Endothelial cell of umbilical vein (primary cell): ENCODE measurements around the gene COG5. TPM values are rescaled to one million over a fixed set of nuclear protein-coding genes. Genes with fewer than 3 reads are reported as not detected.

Experiments
- BruUV-seq: library from RNA; stranded (reverse); fragments of 400-500 nt; replicated peaks from 2 replicates; lab custom pipeline; 2021; lab: Mats Ljungman, UMichigan
- CTCF ChIA-PET: fragments of 300-600, 350-600 bp; sonication (Branson Sonifier 250); formaldehyde crosslinking; loops from one replicate; lab custom pipeline; 2021; ENCODE audit warnings: antibody characterized with exemption, inconsistent platforms; lab: Charles Lee
- POLR2A ChIA-PET: fragments of 300-600, 350-600 bp; sonication (Branson Sonifier 250); formaldehyde crosslinking; loops from one replicate; lab custom pipeline; 2021; ENCODE audit warnings: antibody characterized with exemption, inconsistent platforms; lab: Charles Lee
- DNase-seq: peaks from one replicate; pipeline ENCODE4 v3.0.0-alpha.2; 2011; ENCODE audit warnings: low read depth, low spot score
- FAIRE-seq: peaks from 2 replicates; lab custom pipeline; 2011; peaks lifted over from hg19 to GRCh38; lab: Jason Lieb, UNC
- H2AFZ ChIP-seq: 2 replicates; pipeline ENCODE4 v1.6.0; 2012; ENCODE audit warnings: low read depth, low read length, control low read depth, inconsistent platforms
- H3K27ac ChIP-seq: 2 replicates; pipeline ENCODE4 v1.5.1; 2011; ENCODE audit warnings: low read depth, mild to moderate bottlenecking, control low read depth, low read length, moderate library complexity; ENCODE audit not compliant: insufficient read depth
- H3K27me3 ChIP-seq, 2 experiments: 2 replicates each; pipeline versions ENCODE4 v1.6.0 to v1.6.1; 2011; ENCODE audit warnings: low read length in 2 of 2, mixed read lengths in 1 of 2; ENCODE audit not compliant: control insufficient read depth in 2 of 2, insufficient read depth in 2 of 2
- H3K36me3 ChIP-seq, 2 experiments: 2 replicates in 1 of 2; 3 replicates in 1 of 2; pipeline ENCODE4 v1.5.1; 2011; ENCODE audit warnings: low read length in 2 of 2, mild to moderate bottlenecking in 1 of 2, moderate library complexity in 1 of 2; ENCODE audit not compliant: control insufficient read depth in 2 of 2, insufficient read depth in 2 of 2; ENCODE audit errors: extremely low read depth in 1 of 2
- H3K4me1 ChIP-seq: 3 replicates; pipeline ENCODE4 v1.5.1; 2011; ENCODE audit warnings: mild to moderate bottlenecking, low read length; ENCODE audit not compliant: control insufficient read depth, insufficient read depth; ENCODE audit errors: extremely low read depth
- H3K4me2 ChIP-seq: 2 replicates; pipeline ENCODE4 v1.6.1; 2011; ENCODE audit warnings: low read length, control low read depth, mixed read lengths; ENCODE audit not compliant: insufficient read depth
- H3K4me3 ChIP-seq, 3 experiments: fragments of 200-600 bp in 1 of 3; sonication (generic), shearing (Covaris generic) in 1 of 3; replicated peaks in 1 of 3; 2 replicates each; pipeline ENCODE4 v1.5.1; 2011 to 2016; ENCODE audit warnings: control low read depth in 3 of 3, low read length in 3 of 3, mild to moderate bottlenecking in 2 of 3, inconsistent platforms in 1 of 3, low read depth in 1 of 3, moderate library complexity in 1 of 3; ENCODE audit not compliant: insufficient read depth in 1 of 3
- H3K79me2 ChIP-seq: 2 replicates; pipeline ENCODE4 v1.6.0; 2012; ENCODE audit warnings: low read length, inconsistent platforms; ENCODE audit not compliant: control insufficient read depth, insufficient read depth
- H3K9ac ChIP-seq: replicated peaks from 2 replicates; pipeline ENCODE3; 2011; ENCODE audit warnings: low read length, control low read depth; ENCODE audit not compliant: insufficient read depth; ENCODE audit errors: extremely low read depth
- H3K9me1 ChIP-seq: replicated peaks from 3 replicates; pipeline ENCODE4 v1.6.0; 2011; ENCODE audit warnings: mild to moderate bottlenecking, low read length; ENCODE audit not compliant: control insufficient read depth, insufficient read depth; ENCODE audit errors: extremely low read depth
- H3K9me3 ChIP-seq: replicated peaks from 2 replicates; pipeline ENCODE4 v1.5.1; 2012; ENCODE audit warnings: low read length, inconsistent platforms; ENCODE audit not compliant: control insufficient read depth, insufficient read depth
- H4K20me1 ChIP-seq: replicated peaks from 2 replicates; pipeline ENCODE3; 2011; ENCODE audit warnings: mild to moderate bottlenecking, low read length; ENCODE audit not compliant: control insufficient read depth, insufficient read depth; ENCODE audit errors: extremely low read depth
- EZH2 ChIP-seq: IDR thresholded peaks from 2 replicates; pipeline ENCODE4 v1.6.1; 2012; ENCODE audit warnings: borderline replicate concordance, low read depth, mild to moderate bottlenecking, moderate library complexity, low read length, inconsistent platforms; ENCODE audit not compliant: severe bottlenecking
- FOS ChIP-seq: IDR thresholded peaks from 2 replicates; pipeline ENCODE4 v1.6.1; 2011; ENCODE audit warnings: mild to moderate bottlenecking, low read length, moderate library complexity, borderline replicate concordance; ENCODE audit not compliant: insufficient read depth
- GATA2 ChIP-seq: IDR thresholded peaks from 2 replicates; pipeline ENCODE4 v1.7.0; 2011; ENCODE audit warnings: low read depth, mild to moderate bottlenecking, moderate library complexity, mixed read lengths, low read length; ENCODE audit not compliant: insufficient read length, insufficient read depth
- JUN ChIP-seq: IDR thresholded peaks from 2 replicates; pipeline ENCODE4 v1.6.1; 2011; ENCODE audit warnings: borderline replicate concordance, low read depth; ENCODE audit not compliant: insufficient read length, insufficient read depth
- MYC ChIP-seq: IDR thresholded peaks from one replicate; pipeline ENCODE4 v1.6.1; 2011; ENCODE audit warnings: mild to moderate bottlenecking, low read depth, low read length
- POLR2A ChIP-seq: IDR thresholded peaks from 2 replicates; pipeline ENCODE4 v1.6.1; 2012; ENCODE audit warnings: low read depth, mild to moderate bottlenecking, control low read depth, low read length
- POLR2AphosphoS5 ChIP-seq: IDR thresholded peaks from 2 replicates; pipeline ENCODE4 v1.6.1; 2012; ENCODE audit warnings: low read depth, mild to moderate bottlenecking, control low read depth, low read length, moderate library complexity; ENCODE audit not compliant: insufficient read depth
- dilution Hi-C: fragments of 300-500 bp; cut with MboI; formaldehyde crosslinking; loops from one replicate; pipeline ENCODE4 v1.15.0; 2019; ENCODE audit warnings: low sequenced_read_pairs; ENCODE audit not compliant: extremely low pct_ligation_motif_present
- intact Hi-C: fragments of 100-400 bp; cut with micrococcal nuclease; formaldehyde crosslinking; loops from one replicate; pipeline ENCODE4 v1.10.0; 2022
- polyA plus RNA-seq, 4 experiments: library from polyadenylated mRNA; depleted of rRNA in 3 of 4; stranded (reverse) in 3 of 4; unstranded in 1 of 4; fragments of >200 nt; gene quantifications; 2 replicates each; pipeline versions ENCODE4 v1.2.1 to v1.2.3, GENCODE V29; 2011 to 2012; ENCODE audit warnings: missing spikeins in 1 of 4
- total RNA-seq: library from RNA; stranded (reverse); gene quantifications from 2 replicates; pipeline ENCODE4 v1.2.3, GENCODE V29; 2021
- TF ChIP-seq, protein P1 (sequence below), 2 donors: IDR thresholded peaks; 1 replicate in 1 of 2; 2 replicates in 1 of 2; pipeline ENCODE4 v1.5.1; 2011; ENCODE audit warnings: low read length in 2 of 2, mild to moderate bottlenecking in 2 of 2, moderate library complexity in 2 of 2, control low read depth in 1 of 2, inconsistent platforms in 1 of 2, low read depth in 1 of 2; ENCODE audit not compliant: insufficient read depth in 1 of 2; ENCODE audit errors: extremely low read depth in 1 of 2
- TF ChIP-seq, protein P2 (sequence below): IDR thresholded peaks from 2 replicates; pipeline ENCODE4 v1.6.1; 2011; ENCODE audit not compliant: insufficient read depth, insufficient read length

Gene COG5
- total and polyA plus RNA-seq, 2 donors (not counting 3 experiments of a cell fraction or from before 2014, with no cell fraction given) = 18.8 to 45.3 TPM

DNA sequence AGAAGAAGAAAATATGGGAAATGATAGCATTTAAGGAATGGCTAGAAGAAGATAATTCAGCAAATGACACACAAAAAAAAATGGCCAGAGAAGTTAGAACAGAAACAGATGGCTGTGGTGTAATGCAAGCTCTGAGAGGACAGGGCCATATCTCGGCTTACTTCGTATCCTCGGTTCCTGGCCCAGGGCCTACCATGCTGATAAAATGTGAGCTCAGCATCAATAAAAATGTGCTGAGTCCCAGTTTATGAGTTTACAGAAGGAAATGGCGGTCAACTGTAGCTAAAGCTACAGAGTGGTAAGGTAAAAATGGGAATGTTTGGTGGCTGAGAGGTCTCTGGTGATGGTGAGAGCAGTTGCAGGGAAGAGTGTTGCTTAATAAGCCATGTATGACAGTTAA lies 354.2 kb downstream of the COG5 start:
- Histone ChIP-seq H3K9me1 (no peaks in the 10 kb centered on the region), H3K4me1 (no peaks in the 10 kb centered on the region), H4K20me1 (no peaks in the 10 kb centered on the region), H3K27ac (no peak overlapping the region), H3K79me2 (no peaks in the 10 kb centered on the region), H3K9me3 (no peaks in the 10 kb centered on the region), H2AFZ (no peak overlapping the region), H3K36me3 (peaks cover 0 to 6% of the 10 kb centered on the region in 2 experiments), H3K4me3 (no peak overlapping the region), H3K27me3 (no peaks in the 10 kb centered on the region), H3K9ac (no peak overlapping the region), H3K4me2 (no peak overlapping the region)
- no TSS peak for BruUV-seq
- TF ChIP-seq JUN (no peak), POLR2A (no peak), GATA2 (no peak), FOS (no peak), EZH2 (no peak), POLR2AphosphoS5 (no peak), MYC (no peak)
- TF ChIP-seq, protein P1, sequence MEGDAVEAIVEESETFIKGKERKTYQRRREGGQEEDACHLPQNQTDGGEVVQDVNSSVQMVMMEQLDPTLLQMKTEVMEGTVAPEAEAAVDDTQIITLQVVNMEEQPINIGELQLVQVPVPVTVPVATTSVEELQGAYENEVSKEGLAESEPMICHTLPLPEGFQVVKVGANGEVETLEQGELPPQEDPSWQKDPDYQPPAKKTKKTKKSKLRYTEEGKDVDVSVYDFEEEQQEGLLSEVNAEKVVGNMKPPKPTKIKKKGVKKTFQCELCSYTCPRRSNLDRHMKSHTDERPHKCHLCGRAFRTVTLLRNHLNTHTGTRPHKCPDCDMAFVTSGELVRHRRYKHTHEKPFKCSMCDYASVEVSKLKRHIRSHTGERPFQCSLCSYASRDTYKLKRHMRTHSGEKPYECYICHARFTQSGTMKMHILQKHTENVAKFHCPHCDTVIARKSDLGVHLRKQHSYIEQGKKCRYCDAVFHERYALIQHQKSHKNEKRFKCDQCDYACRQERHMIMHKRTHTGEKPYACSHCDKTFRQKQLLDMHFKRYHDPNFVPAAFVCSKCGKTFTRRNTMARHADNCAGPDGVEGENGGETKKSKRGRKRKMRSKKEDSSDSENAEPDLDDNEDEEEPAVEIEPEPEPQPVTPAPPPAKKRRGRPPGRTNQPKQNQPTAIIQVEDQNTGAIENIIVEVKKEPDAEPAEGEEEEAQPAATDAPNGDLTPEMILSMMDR (IDR thresholded peaks at IDR 0.05; ENCODE audit: extremely low read depth in 1 of 2, insufficient read depth in 1 of 2, low read depth in 1 of 2, low read length in 2 of 2) = no peak
- TF ChIP-seq, protein P2, sequence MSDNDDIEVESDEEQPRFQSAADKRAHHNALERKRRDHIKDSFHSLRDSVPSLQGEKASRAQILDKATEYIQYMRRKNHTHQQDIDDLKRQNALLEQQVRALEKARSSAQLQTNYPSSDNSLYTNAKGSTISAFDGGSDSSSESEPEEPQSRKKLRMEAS = no peak
- dilution Hi-C loops = no loop called here
- intact Hi-C loops = no loop called here
- CTCF ChIA-PET = interaction anchor here (1.2 to 1.5 kb wide), 2 partner anchors 292 to 665 kb away, joined by 3 read pairs; no protein-coding TSS in a partner anchor
- DNase-seq (no peak), FAIRE-seq (no peak)
- POLR2A ChIA-PET = no interaction called here
